GM12801 (cell line): Measurements from ENCODE around the gene RABGAP1L.

ENCODE experiments used
- TF ChIP-seq, protein P1 (sequence below): IDR thresholded peaks from one replicate; pipeline ENCODE4 v1.5.1; 2011; ENCODE audit warnings: control low read depth; ENCODE audit not compliant: insufficient read length; ENCODE audit errors: extremely low read depth

The RABGAP1L gene

DNA sequence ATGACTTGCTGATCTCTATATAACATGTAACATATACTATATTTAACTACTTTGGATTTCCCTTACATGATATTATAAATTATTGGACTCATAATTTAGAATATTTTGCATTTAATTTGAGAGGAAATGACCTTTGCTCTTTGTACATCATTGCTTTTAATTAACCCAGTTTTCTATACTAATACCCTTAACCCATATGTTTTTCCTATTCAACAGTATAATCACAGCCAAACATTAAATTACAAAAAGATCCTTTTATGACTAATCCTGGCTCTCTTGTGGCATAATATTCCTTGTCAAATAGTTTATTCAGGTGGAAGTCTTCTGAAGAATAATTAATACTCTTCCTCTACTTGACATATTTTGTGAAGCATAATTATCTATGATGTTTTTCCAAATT lies 232.4 kb downstream of the RABGAP1L start:
- TF ChIP-seq, protein P1, sequence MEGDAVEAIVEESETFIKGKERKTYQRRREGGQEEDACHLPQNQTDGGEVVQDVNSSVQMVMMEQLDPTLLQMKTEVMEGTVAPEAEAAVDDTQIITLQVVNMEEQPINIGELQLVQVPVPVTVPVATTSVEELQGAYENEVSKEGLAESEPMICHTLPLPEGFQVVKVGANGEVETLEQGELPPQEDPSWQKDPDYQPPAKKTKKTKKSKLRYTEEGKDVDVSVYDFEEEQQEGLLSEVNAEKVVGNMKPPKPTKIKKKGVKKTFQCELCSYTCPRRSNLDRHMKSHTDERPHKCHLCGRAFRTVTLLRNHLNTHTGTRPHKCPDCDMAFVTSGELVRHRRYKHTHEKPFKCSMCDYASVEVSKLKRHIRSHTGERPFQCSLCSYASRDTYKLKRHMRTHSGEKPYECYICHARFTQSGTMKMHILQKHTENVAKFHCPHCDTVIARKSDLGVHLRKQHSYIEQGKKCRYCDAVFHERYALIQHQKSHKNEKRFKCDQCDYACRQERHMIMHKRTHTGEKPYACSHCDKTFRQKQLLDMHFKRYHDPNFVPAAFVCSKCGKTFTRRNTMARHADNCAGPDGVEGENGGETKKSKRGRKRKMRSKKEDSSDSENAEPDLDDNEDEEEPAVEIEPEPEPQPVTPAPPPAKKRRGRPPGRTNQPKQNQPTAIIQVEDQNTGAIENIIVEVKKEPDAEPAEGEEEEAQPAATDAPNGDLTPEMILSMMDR = no peak

DNA sequence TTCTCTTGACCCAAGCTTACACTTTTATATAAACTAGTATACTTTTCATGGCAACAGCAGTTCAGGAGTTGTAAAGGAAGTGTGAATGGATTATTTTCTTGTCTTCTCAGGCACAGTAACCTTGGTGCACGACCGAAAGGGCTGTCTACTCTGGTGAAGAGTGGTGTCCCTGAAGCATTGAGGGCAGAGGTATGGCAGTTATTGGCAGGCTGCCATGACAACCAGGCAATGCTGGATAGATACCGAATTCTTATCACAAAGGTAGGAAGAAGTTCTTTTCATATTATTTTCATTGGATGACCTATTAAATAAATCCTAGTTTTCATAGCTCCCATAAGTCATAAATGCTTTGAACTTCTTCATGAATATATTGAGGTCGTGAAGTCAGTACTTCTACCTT lies 234.6 kb downstream of the RABGAP1L start:
- TF ChIP-seq, protein P1 = no peak

DNA sequence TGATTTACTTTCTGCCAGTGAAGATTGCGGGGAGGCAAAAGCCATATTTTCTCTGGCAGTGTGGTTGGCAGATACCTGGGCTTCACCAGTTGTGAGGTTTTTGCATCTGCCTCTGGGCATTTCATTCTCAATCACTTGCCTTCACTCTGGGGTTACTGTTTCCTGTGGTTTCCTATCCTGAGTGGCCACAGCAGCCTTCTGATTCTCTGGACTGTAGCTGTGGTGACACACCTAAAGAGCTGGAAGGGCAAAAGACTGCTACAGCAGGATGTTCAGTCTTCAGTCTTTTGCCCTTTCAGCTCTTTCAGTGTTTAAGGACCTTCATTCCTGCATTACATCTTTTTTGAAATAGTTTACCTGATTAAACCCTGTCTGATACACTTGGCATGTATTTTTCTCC lies 237.9 kb downstream of the RABGAP1L start:
- TF ChIP-seq, protein P1 = no peak

DNA sequence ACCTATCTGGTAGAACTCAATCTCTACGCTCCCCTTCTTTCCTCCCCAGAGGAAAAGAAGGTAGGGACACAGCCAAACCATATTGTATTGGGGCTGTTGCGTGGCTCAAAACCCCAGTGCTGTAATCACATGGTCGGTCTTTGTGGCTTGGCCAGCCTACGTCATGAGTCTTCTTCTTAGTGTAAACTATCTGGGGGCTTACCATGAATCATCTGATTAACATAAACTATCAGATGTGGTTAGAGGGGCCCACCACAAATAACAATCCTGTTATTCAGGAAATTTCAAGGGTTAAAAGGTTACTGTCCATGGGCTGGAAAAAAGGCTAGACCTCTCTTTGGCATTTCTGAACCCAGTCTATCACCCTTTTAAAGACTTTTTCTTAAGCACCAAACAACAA lies 238.9 kb downstream of the RABGAP1L start:
- TF ChIP-seq, protein P1 = no peak

DNA sequence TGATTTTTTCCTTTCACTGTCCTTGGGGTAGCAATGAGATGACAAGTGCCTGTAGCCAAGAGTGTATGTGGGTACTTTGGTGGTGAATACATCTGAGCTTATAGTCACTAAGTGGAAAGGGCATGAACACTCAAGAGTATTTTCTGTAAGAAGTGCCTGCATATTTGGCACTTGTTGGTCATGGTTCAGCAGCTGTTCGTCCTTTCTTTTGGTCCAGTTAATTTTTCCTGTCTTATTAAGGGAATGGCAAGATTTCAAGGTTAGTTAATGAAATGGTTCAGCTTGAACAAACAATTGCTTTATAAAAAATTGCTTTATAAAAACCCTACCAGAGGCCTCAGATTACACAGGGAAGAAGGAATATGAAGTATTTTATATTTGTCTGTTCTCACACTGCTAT lies 239.9 kb downstream of the RABGAP1L start:
- TF ChIP-seq, protein P1 = no peak

DNA sequence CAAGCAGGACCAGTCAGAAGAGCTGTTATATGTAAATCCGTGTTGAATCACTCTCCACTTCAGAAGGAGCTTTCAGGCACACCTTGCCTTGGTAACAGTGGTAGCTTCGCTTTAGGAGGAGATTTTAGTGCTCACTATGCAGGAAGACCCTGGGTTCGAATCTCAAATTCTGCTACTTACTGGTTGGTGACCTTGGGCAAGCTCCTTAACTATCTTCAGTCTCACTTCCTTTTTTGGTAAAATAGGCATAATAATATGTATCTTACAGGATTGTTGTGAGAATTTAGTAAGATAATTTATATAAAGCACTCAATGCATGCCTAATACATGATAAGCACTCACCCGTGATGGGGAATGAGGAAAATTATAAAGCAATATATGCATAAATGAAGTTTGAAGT lies 241.8 kb downstream of the RABGAP1L start:
- TF ChIP-seq, protein P1 = no peak

DNA sequence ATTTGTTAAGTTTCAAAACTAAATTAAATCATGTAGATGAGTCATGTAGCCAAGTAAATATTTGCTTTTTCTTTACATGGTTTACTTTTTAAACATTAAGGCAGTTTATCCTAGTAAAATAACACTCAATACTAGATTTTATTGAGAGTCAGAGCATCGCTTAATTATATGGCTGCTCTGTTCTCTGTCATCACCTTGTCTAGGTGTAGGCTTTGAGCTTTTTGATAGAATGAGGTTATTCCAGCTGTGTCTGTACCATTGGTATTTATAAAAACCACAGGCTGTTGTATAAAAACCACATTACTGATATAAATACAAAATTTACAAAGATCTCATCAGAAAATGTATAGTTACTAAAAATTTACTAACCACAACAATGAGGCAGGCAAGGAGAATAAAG lies 245.9 kb downstream of the RABGAP1L start:
- TF ChIP-seq, protein P1 = no peak

DNA sequence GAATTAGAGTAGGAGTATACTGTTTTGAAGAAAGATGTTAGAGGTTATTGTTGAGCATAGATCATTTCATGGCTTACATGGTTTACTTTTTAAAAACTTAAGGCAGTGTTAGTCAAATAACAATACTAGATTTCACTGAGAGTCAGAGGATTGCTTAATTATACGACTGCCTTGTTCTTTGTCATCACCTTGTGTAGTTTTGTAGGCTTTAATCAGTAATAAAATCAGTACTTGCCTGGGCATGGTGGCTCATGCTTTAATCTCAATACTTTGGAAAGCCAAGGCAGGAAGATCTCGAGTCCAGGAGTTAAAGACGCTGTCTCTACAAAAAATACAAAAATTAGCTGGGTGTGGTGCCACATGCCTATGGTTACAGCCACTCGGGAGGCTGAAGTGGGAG lies 247.1 kb downstream of the RABGAP1L start:
- TF ChIP-seq, protein P1 = no peak
